Transverse colon (tissue), 3 donors: ENCODE results near the gene WFIKKN2.

ENCODE experiments used
- CTCF ChIP-seq, 5 experiments: fragments of 200-600 bp in 3 of 5; fragments of 450-650 bp in 2 of 5; sonication (generic) in 3 of 5; IDR thresholded peaks; 1 replicate in 2 of 5; 2 replicates in 3 of 5; pipeline ENCODE4 v1.5.1; 2016 to 2017; ENCODE audit warnings: antibody characterized with exemption in 5 of 5, inconsistent platforms in 3 of 5, mild to moderate bottlenecking in 2 of 5, moderate library complexity in 1 of 5
- POLR2A ChIP-seq: fragments of 450-650 bp; IDR thresholded peaks from one replicate; pipeline ENCODE4 v1.6.1; 2016; ENCODE audit warnings: antibody characterized with exemption, mild to moderate bottlenecking, moderate library complexity

- no peak for TF ChIP-seq POLR2A
- no peak for TF ChIP-seq CTCF (IDR thresholded peaks at IDR 0.05)
These were observed 17.1 kb upstream of the WFIKKN2 start for GRCh38 chr17:50818261-50818660.
